Uterus (tissue), 2 donors: ENCODE results near the gene ATP6V0D1.

ENCODE experiments used
- CTCF ChIP-seq, 4 experiments: fragments of 200-600 bp in 2 of 4; fragments of 450-650 bp in 2 of 4; sonication (generic) in 2 of 4; IDR thresholded peaks; one replicate each; pipeline ENCODE4 v1.5.1; 2016 to 2019; ENCODE audit warnings: antibody characterized with exemption in 4 of 4, mild to moderate bottlenecking in 2 of 4, moderate library complexity in 1 of 4
- POLR2A ChIP-seq, 2 donors: fragments of 450-650 bp; IDR thresholded peaks; one replicate each; pipeline ENCODE4 v1.6.1; 2016; ENCODE audit warnings: antibody characterized with exemption in 2 of 2, mild to moderate bottlenecking in 1 of 2, moderate library complexity in 1 of 2

DNA sequence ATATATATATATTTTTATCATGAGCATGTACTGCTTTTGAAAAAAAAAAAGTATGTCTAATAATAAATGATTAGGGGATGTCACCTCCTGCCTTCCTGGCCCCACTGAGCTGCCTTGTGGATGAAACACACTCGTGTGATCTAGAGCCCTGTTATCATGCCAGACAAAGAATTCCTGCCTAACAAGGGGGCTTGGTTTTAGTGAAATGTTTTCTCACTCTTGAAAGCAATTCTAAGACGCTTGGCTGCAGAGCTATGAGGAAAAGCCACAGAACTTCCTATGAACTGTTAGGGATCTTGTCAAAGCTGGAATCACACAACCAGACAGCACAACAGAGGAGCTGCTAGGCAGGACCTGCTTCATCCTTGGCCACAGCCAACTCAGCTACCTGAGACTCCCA, 68.7 kb downstream of the ATP6V0D1 start:
- TF ChIP-seq CTCF (IDR thresholded peaks at IDR 0.05): no peak
- no peak for TF ChIP-seq POLR2A (IDR thresholded peaks at IDR 0.05)
